ENCODE measurements around the gene SLC8A1. TPM values are rescaled to one million over a fixed set of nuclear protein-coding genes. Genes with fewer than 3 reads are reported as not detected.

The SLC8A1 gene
- total RNA-seq, 1 experiment from 2014 or later, result 1.7 TPM

GRCh38 chr2:40285391-40285790 is 166.5 kb downstream of the SLC8A1 start:
- H3K36me3 Mint-ChIP-seq (ENCODE audit: insufficient read depth in 1 of 3, low read depth in 3 of 3), result no peaks in the 10 kb centered on the region
- H3K27ac Mint-ChIP-seq, result no peak overlapping the region
- DNase-seq, result no peak
- TF ChIP-seq CTCF (conservative IDR thresholded peaks at IDR 0.05), result no peak
- Histone ChIP-seq H4K20me1 (ENCODE audit: control insufficient read depth, insufficient read depth, insufficient read length) (no peaks in the 10 kb centered on the region), H2BK5ac (ENCODE audit: insufficient read length, low read length) (no peak overlapping the region), H4K8ac (replicated peaks; ENCODE audit: insufficient read length, low read depth, low read length) (no peak overlapping the region), H3K18ac (ENCODE audit: insufficient read length, low read depth, low read length) (no peak overlapping the region), H3K23me2 (ENCODE audit: insufficient read length, low read depth, low read length, poor library complexity, severe bottlenecking) (no peaks in the 10 kb centered on the region), H2AFZ (ENCODE audit: low read length) (no peak overlapping the region), H3K14ac (ENCODE audit: insufficient read depth, low read length) (no peak overlapping the region), H2BK20ac (ENCODE audit: low read depth, low read length, poor library complexity, severe bottlenecking) (no peak overlapping the region), H3K79me1 (ENCODE audit: insufficient read depth, low read depth, low read length, poor library complexity, severe bottlenecking) (no peaks in the 10 kb centered on the region), H3K4ac (ENCODE audit: low read depth, low read length) (no peak overlapping the region), H3K27ac (ENCODE audit: insufficient read length, low read depth, low read length) (no peak overlapping the region), H3K4me1 (ENCODE audit: insufficient read depth, low read length) (no peaks in the 10 kb centered on the region), H2AK5ac (ENCODE audit: insufficient read length, low read length) (no peak overlapping the region), H3T11ph (ENCODE audit: low read length) (no peak overlapping the region), H3K23ac (ENCODE audit: insufficient read length, low read depth, low read length) (no peak overlapping the region), H3K79me2 (ENCODE audit: insufficient read depth, low read length) (no peaks in the 10 kb centered on the region), H3K4me2 (ENCODE audit: insufficient read depth, insufficient read length, low read length) (no peak overlapping the region), H3K56ac (ENCODE audit: insufficient read length, low read depth, low read length) (no peak overlapping the region), H3K9me3 (ENCODE audit: control insufficient read depth, low read depth, low read length) (no peaks in the 10 kb centered on the region), H3K9ac (ENCODE audit: extremely low read depth, insufficient read length, low read length) (no peak overlapping the region), H2BK120ac (ENCODE audit: low read depth, low read length, poor library complexity, severe bottlenecking) (no peak overlapping the region), H4K91ac (ENCODE audit: insufficient read length, low read depth, low read length) (no peak overlapping the region), H2BK12ac (ENCODE audit: insufficient read length, low read depth, low read length) (no peak overlapping the region), H2BK15ac (ENCODE audit: low read depth, low read length) (no peak overlapping the region), H4K5ac (ENCODE audit: insufficient read length, low read depth, low read length) (no peak overlapping the region), H3K27me3 (ENCODE audit: insufficient read depth, low read length) (no peaks in the 10 kb centered on the region)
- no peaks in the 10 kb centered on the region for H3K9me3 Mint-ChIP-seq
- peaks cover 0 to 3% of the 10 kb centered on the region in 2 experiments; a peak in 1 of 4 replicates for H3K4me1 Mint-ChIP-seq
- no peaks in the 10 kb centered on the region for H3K27me3 Mint-ChIP-seq (ENCODE audit: low read depth)
- H3K4me3 Mint-ChIP-seq, result no peak overlapping the region

All from H9 (cell line).